ENCODE data around the gene HCCS.

The HCCS gene

GRCh38 chrX:11131146-11131545 is 20.0 kb downstream of the HCCS start:
- no peak for TF ChIP-seq CTCF (conservative IDR thresholded peaks at IDR 0.05; ENCODE audit: control insufficient read depth, insufficient read depth, low read depth, low read length)
- no peak overlapping the region for H3K4me3 ChIP-seq (ENCODE audit: control insufficient read depth, low read depth, low read length)
- DNase-seq (ENCODE audit: low read depth): no peak

GRCh38 chrX:11135564-11136185 is 24.5 kb downstream of the HCCS start:
- no peak for DNase-seq (ENCODE audit: low read depth)
- no peak for TF ChIP-seq CTCF (conservative IDR thresholded peaks at IDR 0.05; ENCODE audit: control insufficient read depth, insufficient read depth, low read depth, low read length)
- no peak overlapping the region for H3K4me3 ChIP-seq (ENCODE audit: control insufficient read depth, low read depth, low read length)

GRCh38 chrX:11137543-11138139 is 26.5 kb downstream of the HCCS start:
- DNase-seq (ENCODE audit: low read depth): peak; percentile 64

GRCh38 chrX:11138498-11139390 is 27.6 kb downstream of the HCCS start:
- TF ChIP-seq CTCF (conservative IDR thresholded peaks at IDR 0.05; ENCODE audit: control insufficient read depth, insufficient read depth, low read depth, low read length): no peak
- H3K4me3 ChIP-seq (ENCODE audit: control insufficient read depth, low read depth, low read length): no peak overlapping the region
- no peak for DNase-seq (ENCODE audit: low read depth)

More at GRCh38 chrX:11137543-11138139, 26.5 kb downstream of the HCCS start:
- TF ChIP-seq CTCF (conservative IDR thresholded peaks at IDR 0.05; ENCODE audit: control insufficient read depth, insufficient read depth, low read depth, low read length): peak; percentile 77
- H3K4me3 ChIP-seq (ENCODE audit: control insufficient read depth, low read depth, low read length): no peak overlapping the region

GRCh38 chrX:11143931-11144678 is 33.0 kb downstream of the HCCS start:
- TF ChIP-seq CTCF (conservative IDR thresholded peaks at IDR 0.05; ENCODE audit: control insufficient read depth, insufficient read depth, low read depth, low read length): peak; percentile 63
- peak; percentile 85 for DNase-seq (ENCODE audit: low read depth)
- no peak overlapping the region for H3K4me3 ChIP-seq (ENCODE audit: control insufficient read depth, low read depth, low read length)

- no peak for DNase-seq (ENCODE audit: low read depth)
- no peak overlapping the region for H3K4me3 ChIP-seq (ENCODE audit: control insufficient read depth, low read depth, low read length)
- TF ChIP-seq CTCF (conservative IDR thresholded peaks at IDR 0.05; ENCODE audit: control insufficient read depth, insufficient read depth, low read depth, low read length): no peak
Observed at GRCh38 chrX:11146411-11146810, 35.3 kb downstream of the HCCS start.
